ENCODE results near the gene PPM1H.
"Not testable (repeated sequence)": the region's sequence is repeated elsewhere in the genome, so short reads cannot be mapped to it uniquely, and the experiment has no call there.

Gene PPM1H

DNA sequence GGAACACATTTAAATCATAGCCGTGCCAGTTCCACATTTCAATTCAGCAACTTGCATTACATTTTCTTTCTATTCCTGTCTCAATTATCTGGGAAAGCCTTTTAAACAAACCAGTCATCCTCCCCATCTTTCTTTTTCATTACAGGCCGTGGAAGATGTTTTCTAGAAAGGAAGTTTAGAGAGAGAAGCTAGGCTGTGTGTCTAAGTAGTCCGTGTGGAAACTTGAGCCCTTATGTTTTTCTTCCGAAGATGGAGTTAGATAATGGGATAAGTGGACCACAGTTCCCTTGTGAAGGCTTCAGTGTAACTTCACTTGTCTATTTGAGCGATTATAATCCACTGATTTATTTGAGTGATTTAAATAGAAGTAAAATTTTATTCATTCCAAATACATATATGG, 12.4 kb upstream of the PPM1H start:
- CTCF ChIA-PET, result no interaction called here
- no peak for DNase-seq (ENCODE audit: low spot score)
- TF ChIP-seq, protein P1, sequence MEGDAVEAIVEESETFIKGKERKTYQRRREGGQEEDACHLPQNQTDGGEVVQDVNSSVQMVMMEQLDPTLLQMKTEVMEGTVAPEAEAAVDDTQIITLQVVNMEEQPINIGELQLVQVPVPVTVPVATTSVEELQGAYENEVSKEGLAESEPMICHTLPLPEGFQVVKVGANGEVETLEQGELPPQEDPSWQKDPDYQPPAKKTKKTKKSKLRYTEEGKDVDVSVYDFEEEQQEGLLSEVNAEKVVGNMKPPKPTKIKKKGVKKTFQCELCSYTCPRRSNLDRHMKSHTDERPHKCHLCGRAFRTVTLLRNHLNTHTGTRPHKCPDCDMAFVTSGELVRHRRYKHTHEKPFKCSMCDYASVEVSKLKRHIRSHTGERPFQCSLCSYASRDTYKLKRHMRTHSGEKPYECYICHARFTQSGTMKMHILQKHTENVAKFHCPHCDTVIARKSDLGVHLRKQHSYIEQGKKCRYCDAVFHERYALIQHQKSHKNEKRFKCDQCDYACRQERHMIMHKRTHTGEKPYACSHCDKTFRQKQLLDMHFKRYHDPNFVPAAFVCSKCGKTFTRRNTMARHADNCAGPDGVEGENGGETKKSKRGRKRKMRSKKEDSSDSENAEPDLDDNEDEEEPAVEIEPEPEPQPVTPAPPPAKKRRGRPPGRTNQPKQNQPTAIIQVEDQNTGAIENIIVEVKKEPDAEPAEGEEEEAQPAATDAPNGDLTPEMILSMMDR (conservative IDR thresholded peaks at IDR 0.05; ENCODE audit: low read depth), result no peak
- POLR2A ChIA-PET (ENCODE audit: low non-redundant PET), result no interaction called here
- H3K27ac ChIP-seq, result no peak overlapping the region

DNA sequence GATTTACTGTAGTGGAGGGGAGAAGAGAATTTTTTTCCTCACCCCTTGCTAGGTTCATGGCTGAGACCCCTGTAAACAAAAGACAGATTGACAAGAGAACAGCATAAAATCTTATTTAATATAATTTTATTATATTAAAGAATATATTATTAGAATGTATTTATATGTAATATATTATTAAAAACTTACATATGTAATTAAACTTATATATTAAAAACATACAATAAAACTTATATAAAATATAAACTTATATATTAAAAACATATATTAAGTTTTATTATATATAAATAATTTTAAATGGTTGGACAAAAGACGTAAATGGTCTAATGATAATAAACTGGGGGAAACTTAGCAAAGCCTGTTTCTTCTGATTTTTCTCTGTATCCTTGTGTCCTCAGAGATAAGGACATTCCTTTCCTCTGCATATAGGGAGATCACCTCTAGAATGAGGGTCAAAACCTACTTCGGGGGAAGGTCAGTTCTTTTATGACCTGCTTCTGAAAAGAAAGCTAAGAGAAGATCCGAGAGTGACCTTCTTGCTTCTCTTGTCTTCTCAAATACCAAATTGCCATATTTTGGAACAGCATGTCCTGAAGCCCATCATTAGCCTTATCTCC, 8.9 kb upstream of the PPM1H start:
- TF ChIP-seq, protein P1 (conservative IDR thresholded peaks at IDR 0.05; ENCODE audit: low read depth), result no peak
- DNase-seq (ENCODE audit: low spot score), result no peak
- POLR2A ChIA-PET (ENCODE audit: low non-redundant PET), result no interaction called here
- H3K27ac ChIP-seq, result no peak overlapping the region
- CTCF ChIA-PET, result no interaction called here

DNA sequence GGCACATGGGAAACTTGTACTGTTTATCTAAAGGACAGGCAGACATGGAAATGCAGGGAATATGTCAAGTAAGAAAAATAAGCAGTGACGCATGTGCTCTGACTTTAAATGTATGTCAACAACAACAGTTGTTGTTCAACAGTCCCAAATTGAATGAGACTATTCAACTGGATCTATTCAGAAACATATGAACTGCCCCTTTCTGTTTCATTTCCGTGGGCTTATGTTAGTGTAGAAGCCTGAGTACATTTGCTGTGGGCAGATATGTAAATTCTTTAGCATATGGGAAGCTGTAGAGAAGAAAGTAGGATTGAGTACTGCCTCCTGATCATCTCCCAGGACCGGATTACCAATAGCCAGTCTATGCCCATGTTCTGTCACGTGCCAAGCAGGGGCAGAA, 7.4 kb upstream of the PPM1H start:
- H3K27ac ChIP-seq; POLR2A ChIA-PET (ENCODE audit: low non-redundant PET); CTCF ChIA-PET; DNase-seq (ENCODE audit: low spot score): not testable (repeated sequence)

DNA sequence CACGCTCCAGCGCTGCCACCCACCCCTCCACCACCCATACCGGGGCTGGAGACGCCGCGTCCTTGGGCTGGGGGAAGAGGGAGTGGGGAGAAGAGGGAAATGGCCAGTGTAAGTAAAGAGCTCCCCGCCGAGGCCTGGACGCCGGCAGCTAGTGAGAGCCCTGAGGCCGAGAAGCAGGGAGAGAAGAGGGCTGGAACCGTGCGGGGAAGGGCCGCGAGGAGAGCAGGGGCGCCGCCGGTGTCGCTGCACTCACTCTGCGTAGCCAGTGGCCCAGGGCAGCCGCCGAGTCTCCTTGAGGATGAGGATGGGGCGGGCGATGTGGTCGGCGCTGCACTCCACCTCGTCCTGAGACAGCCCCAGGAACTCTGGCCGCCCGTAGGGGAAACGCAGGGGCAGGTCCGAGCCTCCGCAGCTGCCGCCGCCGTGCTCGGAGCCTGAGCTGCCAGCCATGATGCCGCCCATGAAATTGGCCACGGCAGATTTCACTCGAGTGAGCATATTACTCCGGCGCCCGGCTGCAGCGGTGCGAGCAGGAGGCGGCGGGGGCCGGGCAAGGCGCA, 631 bp downstream of the PPM1H start:
- ChIA-PET POLR2A (ENCODE audit: low non-redundant PET) (no interaction called here), CTCF (interaction anchor here (0.6 to 1.1 kb wide), 5 partner anchors 17 to 1328 kb away, joined by 3 to 4 read pairs (median 3); no protein-coding TSS in a partner anchor)
- no peak overlapping the region for H3K27ac ChIP-seq
- peak; percentile 12 for DNase-seq (ENCODE audit: low spot score)
- TF ChIP-seq, protein P1 (conservative IDR thresholded peaks at IDR 0.05; ENCODE audit: low read depth), result no peak

DNA sequence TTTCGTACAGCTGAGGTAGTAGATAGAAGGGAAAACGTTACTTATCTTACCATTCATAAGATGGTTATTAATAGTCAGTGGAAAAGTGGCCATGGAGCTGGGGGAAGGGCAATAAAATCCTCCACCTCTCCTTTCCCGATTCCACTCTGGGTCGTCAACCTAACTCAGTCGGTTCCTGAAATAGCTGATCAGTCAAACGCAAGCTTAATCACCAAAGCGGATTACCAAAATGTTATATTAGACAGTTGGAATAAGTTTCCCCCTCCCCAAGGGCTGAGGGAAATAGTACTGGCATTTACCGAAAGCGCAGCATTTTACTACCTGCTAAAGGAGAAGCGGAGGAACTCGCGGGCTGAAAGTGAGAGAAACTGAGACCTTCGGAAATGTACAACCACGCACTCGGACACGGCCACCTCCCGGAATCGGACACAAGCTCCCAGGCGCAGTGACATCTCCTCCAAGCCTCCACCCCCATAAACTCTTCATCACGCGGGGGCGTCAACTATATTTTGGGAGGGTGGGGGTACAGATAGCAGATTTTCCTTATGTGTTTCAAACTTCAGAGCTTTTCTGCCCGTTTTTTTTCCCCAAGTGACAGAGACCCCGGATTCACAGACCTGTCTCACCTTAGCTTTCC, 1.2 kb downstream of the PPM1H start:
- H3K27ac ChIP-seq, result no peak overlapping the region
- ChIA-PET CTCF (interaction anchor here (1.1 kb wide), 1 partner anchor 21 kb away, joined by 3 read pairs; no protein-coding TSS in a partner anchor), POLR2A (ENCODE audit: low non-redundant PET) (no interaction called here)
- TF ChIP-seq, protein P1 (conservative IDR thresholded peaks at IDR 0.05; ENCODE audit: low read depth), result no peak
- DNase-seq (ENCODE audit: low spot score), result no peak

DNA sequence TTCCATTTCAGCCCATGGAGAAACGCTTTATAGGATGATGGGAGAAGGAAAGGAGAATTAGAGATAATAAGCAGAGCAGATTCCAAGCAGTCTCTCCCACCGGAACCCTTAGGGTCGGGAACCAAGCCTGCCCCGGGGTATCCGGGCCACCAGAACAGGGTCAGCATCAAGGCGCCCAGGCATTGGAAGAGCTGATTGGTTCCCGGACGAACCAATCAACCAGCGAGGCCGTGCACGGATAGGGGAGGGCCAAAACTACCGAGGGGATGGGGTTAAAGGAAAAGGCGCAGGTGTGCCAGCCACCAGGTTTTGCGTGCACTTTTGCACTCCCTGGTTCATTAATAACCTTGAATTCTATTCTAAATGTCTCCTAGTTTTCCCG, 1.7 kb downstream of the PPM1H start:
- TF ChIP-seq, protein P1 (conservative IDR thresholded peaks at IDR 0.05; ENCODE audit: low read depth), result no peak
- POLR2A ChIA-PET (ENCODE audit: low non-redundant PET), result no interaction called here
- no peak for DNase-seq (ENCODE audit: low spot score)
- no peak overlapping the region for H3K27ac ChIP-seq
- CTCF ChIA-PET, result no interaction called here

DNA sequence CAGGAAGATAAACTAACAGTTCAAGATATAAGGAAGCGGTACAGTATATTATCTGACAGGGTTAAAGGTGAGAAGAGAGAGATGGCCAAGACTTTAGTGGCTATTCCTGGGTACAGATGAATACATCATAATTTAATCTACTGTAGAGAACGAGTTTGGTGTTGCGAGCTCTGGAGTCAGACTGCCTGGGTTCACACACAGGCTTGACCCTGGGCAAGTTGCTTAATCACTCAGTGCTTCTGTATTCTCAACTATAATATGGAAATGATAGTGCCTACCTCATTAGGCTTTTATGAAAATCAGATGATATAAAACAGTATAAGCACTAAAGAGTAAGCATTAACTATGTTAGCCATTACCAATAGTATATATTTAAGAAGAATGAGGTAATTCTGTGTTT, 3.5 kb downstream of the PPM1H start:
- ChIA-PET POLR2A (ENCODE audit: low non-redundant PET) (no interaction called here), CTCF (no interaction called here)
- TF ChIP-seq, protein P1 (conservative IDR thresholded peaks at IDR 0.05; ENCODE audit: low read depth), result no peak
- H3K27ac ChIP-seq, result no peak overlapping the region
- DNase-seq (ENCODE audit: low spot score), result no peak

Data from RWPE1 (cell line).